ENCODE measurements around the gene FTMT.
"Not testable (repeated sequence)": the region's sequence is repeated elsewhere in the genome, so short reads cannot be mapped to it uniquely, and the experiment has no call there.

Gene FTMT

DNA sequence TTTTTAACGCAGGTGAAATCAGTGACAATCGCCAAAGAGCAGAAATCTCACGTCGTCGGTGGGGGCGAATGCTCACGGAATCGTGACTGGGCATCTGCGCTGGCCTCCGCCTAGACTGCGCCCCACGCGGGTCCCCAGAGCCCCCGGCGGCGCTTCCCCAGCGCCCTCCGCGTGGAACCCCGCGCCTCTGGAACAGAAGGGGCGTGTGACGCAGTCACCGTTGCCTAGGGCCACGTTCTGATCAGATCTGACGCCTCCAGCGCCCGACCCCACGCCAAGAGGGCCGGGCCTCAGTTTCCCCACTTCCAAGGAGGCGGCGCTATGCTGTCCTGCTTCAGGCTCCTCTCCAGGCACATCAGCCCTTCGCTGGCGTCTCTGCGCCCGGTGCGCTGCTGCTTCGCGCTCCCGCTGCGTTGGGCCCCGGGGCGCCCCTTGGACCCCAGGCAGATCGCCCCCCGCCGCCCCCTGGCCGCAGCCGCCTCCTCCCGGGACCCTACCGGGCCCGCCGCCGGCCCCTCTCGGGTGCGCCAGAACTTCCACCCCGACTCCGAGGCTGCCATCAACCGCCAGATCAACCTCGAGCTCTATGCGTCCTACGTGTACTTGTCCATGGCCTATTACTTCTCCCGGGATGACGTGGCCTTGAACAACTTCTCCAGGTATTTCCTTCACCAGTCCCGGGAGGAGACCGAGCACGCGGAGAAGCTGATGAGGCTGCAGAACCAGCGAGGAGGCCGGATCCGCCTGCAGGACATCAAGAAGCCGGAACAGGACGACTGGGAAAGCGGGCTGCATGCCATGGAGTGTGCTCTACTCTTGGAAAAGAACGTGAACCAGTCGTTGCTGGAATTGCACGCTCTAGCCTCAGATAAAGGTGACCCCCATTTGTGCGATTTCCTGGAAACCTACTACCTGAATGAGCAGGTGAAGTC, at the start of gene FTMT:
TSS of gene FTMT (plus strand) at position 240 of the 932 bp plus-strand sequence. CDS start at position 322, 82 bp downstream.
- no peaks in the 10 kb centered on the region for H3K79me2 ChIP-seq (ENCODE audit: insufficient read depth, low read length)
- H3K4me2 ChIP-seq (ENCODE audit: low read depth, low read length, poor library complexity, severe bottlenecking) = no peak within 1 kb of the TSS
- H3K4me3 ChIP-seq (ENCODE audit: low read length, poor library complexity, severe bottlenecking) = no peak within 1 kb of the TSS
- H3K36me3 ChIP-seq (ENCODE audit: insufficient read depth, low read length) = no peaks in the 10 kb centered on the region
- H3K9ac ChIP-seq (ENCODE audit: low read depth, low read length, poor library complexity, severe bottlenecking) = no peak within 1 kb of the TSS
- no peaks in the 10 kb centered on the region for H3K9me2 ChIP-seq (replicated peaks; ENCODE audit: low read depth, low read length)
- H3F3A ChIP-seq (ENCODE audit: low read depth) = no peaks in the 10 kb centered on the region
- H2AFZ ChIP-seq (ENCODE audit: low read length) = no peak within 1 kb of the TSS
- H3K4me1 ChIP-seq (ENCODE audit: insufficient read depth, low read length, poor library complexity, severe bottlenecking) = no peaks in the 10 kb centered on the region
- H3K27me3 ChIP-seq (ENCODE audit: insufficient read depth, low read length, poor library complexity, severe bottlenecking) = no peaks in the 10 kb centered on the region
- H4K20me1 ChIP-seq (ENCODE audit: insufficient read depth, low read length, poor library complexity, severe bottlenecking) = no peaks in the 10 kb centered on the region
- no peaks in the 10 kb centered on the region for H3K9me3 ChIP-seq (ENCODE audit: insufficient read depth, low read depth, low read length)
- TF ChIP-seq, protein P1, sequence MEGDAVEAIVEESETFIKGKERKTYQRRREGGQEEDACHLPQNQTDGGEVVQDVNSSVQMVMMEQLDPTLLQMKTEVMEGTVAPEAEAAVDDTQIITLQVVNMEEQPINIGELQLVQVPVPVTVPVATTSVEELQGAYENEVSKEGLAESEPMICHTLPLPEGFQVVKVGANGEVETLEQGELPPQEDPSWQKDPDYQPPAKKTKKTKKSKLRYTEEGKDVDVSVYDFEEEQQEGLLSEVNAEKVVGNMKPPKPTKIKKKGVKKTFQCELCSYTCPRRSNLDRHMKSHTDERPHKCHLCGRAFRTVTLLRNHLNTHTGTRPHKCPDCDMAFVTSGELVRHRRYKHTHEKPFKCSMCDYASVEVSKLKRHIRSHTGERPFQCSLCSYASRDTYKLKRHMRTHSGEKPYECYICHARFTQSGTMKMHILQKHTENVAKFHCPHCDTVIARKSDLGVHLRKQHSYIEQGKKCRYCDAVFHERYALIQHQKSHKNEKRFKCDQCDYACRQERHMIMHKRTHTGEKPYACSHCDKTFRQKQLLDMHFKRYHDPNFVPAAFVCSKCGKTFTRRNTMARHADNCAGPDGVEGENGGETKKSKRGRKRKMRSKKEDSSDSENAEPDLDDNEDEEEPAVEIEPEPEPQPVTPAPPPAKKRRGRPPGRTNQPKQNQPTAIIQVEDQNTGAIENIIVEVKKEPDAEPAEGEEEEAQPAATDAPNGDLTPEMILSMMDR (conservative IDR thresholded peaks at IDR 0.05; ENCODE audit: low read length) = no peak
- no peak for TF ChIP-seq EZH2phosphoT487 (IDR thresholded peaks at IDR 0.05; ENCODE audit: borderline replicate concordance)

DNA sequence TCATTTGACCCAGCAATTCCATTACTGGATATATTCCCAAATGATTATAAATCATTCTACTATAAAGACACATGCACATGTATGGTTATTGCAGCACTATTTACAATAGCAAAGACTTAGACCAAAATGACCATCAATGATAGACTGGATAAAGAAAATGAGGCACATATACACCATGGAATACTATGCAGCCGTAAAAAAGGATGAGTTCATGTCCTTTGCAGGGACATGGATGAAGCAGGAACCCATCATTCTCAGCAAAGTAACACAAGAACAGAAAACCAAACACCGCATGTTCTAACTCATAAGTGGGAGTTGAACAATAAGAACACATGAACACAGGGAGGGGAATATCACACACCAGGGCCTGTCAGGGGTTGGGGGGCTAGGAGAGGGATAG, 46.4 kb upstream of the FTMT start:
- H3K79me2 ChIP-seq (ENCODE audit: insufficient read depth, low read length); H3K9me3 ChIP-seq (ENCODE audit: insufficient read depth, low read depth, low read length); H3K9ac ChIP-seq (ENCODE audit: low read depth, low read length, poor library complexity, severe bottlenecking); H3K4me2 ChIP-seq (ENCODE audit: low read depth, low read length, poor library complexity, severe bottlenecking); H3K27me3 ChIP-seq (ENCODE audit: insufficient read depth, low read length, poor library complexity, severe bottlenecking); H3K36me3 ChIP-seq (ENCODE audit: insufficient read depth, low read length); H3F3A ChIP-seq (ENCODE audit: low read depth); H3K4me1 ChIP-seq (ENCODE audit: insufficient read depth, low read length, poor library complexity, severe bottlenecking); H3K9me2 ChIP-seq (replicated peaks; ENCODE audit: low read depth, low read length); H2AFZ ChIP-seq (ENCODE audit: low read length); H3K4me3 ChIP-seq (ENCODE audit: low read length, poor library complexity, severe bottlenecking); H4K20me1 ChIP-seq (ENCODE audit: insufficient read depth, low read length, poor library complexity, severe bottlenecking): not testable (repeated sequence)

- H4K20me1 ChIP-seq (ENCODE audit: insufficient read depth, low read length, poor library complexity, severe bottlenecking) = no peaks in the 10 kb centered on the region
- H3F3A ChIP-seq (ENCODE audit: low read depth) = no peaks in the 10 kb centered on the region
- no peaks in the 10 kb centered on the region for H3K36me3 ChIP-seq (ENCODE audit: insufficient read depth, low read length)
- H3K9ac ChIP-seq (ENCODE audit: low read depth, low read length, poor library complexity, severe bottlenecking) = no peak overlapping the region
- H2AFZ ChIP-seq (ENCODE audit: low read length) = no peak overlapping the region
- no peaks in the 10 kb centered on the region for H3K27me3 ChIP-seq (ENCODE audit: insufficient read depth, low read length, poor library complexity, severe bottlenecking)
- no peaks in the 10 kb centered on the region for H3K4me1 ChIP-seq (ENCODE audit: insufficient read depth, low read length, poor library complexity, severe bottlenecking)
- no peaks in the 10 kb centered on the region for H3K9me2 ChIP-seq (replicated peaks; ENCODE audit: low read depth, low read length)
- no peak overlapping the region for H3K4me2 ChIP-seq (ENCODE audit: low read depth, low read length, poor library complexity, severe bottlenecking)
- H3K79me2 ChIP-seq (ENCODE audit: insufficient read depth, low read length) = no peaks in the 10 kb centered on the region
- H3K9me3 ChIP-seq (ENCODE audit: insufficient read depth, low read depth, low read length) = no peaks in the 10 kb centered on the region
- no peak overlapping the region for H3K4me3 ChIP-seq (ENCODE audit: low read length, poor library complexity, severe bottlenecking)
- no peak for TF ChIP-seq EZH2phosphoT487 (IDR thresholded peaks at IDR 0.05; ENCODE audit: borderline replicate concordance)
- TF ChIP-seq, protein P1 (conservative IDR thresholded peaks at IDR 0.05; ENCODE audit: low read length) = no peak
Observed at GRCh38 chr5:121805911-121806310, 45.8 kb upstream of the FTMT start.

Measured in Loucy (cell line).